Measurements from ENCODE around the gene DARS1.

Gene DARS1

DNA sequence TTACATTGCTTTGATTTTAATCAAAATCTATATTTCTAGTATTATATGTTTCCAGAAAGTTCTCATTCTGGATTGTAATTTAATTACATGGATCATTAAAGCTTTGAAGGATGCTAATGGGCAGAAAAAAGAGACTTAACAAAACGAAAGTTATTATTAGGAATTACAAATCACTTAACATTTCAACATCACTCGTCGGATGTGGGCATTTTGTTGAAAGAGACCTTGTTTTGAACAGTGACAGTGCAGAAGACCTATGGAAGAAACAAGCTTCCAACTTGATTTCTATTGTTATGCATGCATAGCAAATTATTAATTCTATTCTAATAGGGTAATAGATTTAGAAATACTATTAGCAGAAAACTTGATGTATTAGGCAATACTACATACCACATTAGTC is 31.4 kb upstream of the DARS1 start:
- DNase-seq (ENCODE audit: insufficient read length, low spot score), result no peak
- TF ChIP-seq, protein P1, sequence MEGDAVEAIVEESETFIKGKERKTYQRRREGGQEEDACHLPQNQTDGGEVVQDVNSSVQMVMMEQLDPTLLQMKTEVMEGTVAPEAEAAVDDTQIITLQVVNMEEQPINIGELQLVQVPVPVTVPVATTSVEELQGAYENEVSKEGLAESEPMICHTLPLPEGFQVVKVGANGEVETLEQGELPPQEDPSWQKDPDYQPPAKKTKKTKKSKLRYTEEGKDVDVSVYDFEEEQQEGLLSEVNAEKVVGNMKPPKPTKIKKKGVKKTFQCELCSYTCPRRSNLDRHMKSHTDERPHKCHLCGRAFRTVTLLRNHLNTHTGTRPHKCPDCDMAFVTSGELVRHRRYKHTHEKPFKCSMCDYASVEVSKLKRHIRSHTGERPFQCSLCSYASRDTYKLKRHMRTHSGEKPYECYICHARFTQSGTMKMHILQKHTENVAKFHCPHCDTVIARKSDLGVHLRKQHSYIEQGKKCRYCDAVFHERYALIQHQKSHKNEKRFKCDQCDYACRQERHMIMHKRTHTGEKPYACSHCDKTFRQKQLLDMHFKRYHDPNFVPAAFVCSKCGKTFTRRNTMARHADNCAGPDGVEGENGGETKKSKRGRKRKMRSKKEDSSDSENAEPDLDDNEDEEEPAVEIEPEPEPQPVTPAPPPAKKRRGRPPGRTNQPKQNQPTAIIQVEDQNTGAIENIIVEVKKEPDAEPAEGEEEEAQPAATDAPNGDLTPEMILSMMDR (IDR thresholded peaks at IDR 0.05; ENCODE audit: insufficient read depth, missing control alignments), result no peak
- no peak for FAIRE-seq

DNA sequence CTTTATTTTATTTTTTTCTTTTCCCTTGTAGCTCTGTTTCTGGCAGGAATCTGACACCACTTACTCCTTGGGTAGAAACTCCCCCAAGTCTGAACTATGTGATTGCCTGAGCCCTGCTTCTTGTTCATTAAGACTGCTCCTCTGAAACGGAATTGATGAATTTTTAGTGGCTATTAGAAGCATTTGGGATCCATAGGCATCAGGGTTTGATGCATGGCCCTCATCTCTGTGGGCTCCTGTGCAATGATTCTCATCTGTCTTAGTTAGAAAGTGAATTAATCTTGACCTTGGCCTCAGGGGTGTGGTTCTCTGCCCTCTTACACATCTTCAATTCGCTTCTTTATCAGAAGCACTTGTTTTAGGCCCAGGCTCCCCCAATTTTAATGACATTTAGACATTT is 31.0 kb upstream of the DARS1 start:
- DNase-seq (ENCODE audit: insufficient read length, low spot score), result no peak
- TF ChIP-seq, protein P1 (IDR thresholded peaks at IDR 0.05; ENCODE audit: insufficient read depth, missing control alignments), result no peak
- FAIRE-seq, result no peak

- DNase-seq (ENCODE audit: insufficient read length, low spot score) (no peak), FAIRE-seq (no peak)
- TF ChIP-seq, protein P1 (IDR thresholded peaks at IDR 0.05; ENCODE audit: insufficient read depth, missing control alignments), result no peak
Measured at GRCh38 chr2:136015699-136016098, 30.3 kb upstream of the DARS1 start.

GRCh38 chr2:136014411-136014810 is 29.0 kb upstream of the DARS1 start:
- DNase-seq (ENCODE audit: insufficient read length, low spot score), result no peak
- TF ChIP-seq, protein P1 (IDR thresholded peaks at IDR 0.05; ENCODE audit: insufficient read depth, missing control alignments), result no peak
- FAIRE-seq, result no peak

DNA sequence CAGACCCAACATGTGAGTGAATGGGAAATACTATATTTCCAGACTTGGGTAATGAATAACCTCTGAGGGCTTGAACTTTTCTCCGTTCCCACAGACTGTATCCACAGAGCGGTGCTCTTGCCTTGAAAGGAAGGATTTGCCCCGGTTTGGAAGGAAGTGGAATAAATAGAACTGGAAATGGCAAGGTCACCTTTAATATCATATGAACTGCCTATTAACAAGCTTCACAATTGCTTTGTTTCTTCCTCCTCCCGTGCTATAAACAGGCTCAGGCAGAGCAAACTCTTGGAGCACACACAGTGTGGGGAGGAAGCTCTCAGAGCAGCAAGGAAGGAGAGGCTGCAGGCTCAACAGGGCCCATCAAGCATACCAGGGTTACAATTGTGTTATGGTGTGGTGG is 28.5 kb upstream of the DARS1 start:
- TF ChIP-seq, protein P1 (IDR thresholded peaks at IDR 0.05; ENCODE audit: insufficient read depth, missing control alignments), result no peak
- DNase-seq (ENCODE audit: insufficient read length, low spot score), result no peak
- no peak for FAIRE-seq

- FAIRE-seq, result no peak
- TF ChIP-seq, protein P1 (IDR thresholded peaks at IDR 0.05; ENCODE audit: insufficient read depth, missing control alignments), result no peak
- DNase-seq (ENCODE audit: insufficient read length, low spot score), result no peak
Measured at GRCh38 chr2:136013136-136013685, 27.8 kb upstream of the DARS1 start.

DNA sequence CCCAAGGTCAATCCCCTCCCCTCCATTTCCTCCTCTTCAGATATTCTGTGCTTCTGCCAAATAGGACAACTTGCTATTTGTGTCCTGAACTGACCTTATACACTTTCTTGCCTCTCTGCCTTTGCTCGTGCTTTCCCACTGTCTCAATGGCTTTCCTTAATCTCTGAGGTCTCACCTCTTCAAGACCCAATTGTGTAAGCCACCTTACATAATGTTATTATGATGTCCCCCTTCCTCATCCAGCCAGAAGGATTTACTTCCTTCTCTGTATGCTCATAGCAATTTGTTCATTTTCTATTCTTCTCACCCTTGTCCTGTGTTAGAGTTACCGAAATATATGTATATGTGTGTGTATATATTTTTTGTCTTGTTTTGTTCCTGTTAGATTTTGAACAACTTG is 26.9 kb upstream of the DARS1 start:
- TF ChIP-seq, protein P1 (IDR thresholded peaks at IDR 0.05; ENCODE audit: insufficient read depth, missing control alignments), result no peak
- FAIRE-seq, result no peak
- DNase-seq (ENCODE audit: insufficient read length, low spot score), result no peak
